Measurements from ENCODE around the gene LTB4R.

DNA sequence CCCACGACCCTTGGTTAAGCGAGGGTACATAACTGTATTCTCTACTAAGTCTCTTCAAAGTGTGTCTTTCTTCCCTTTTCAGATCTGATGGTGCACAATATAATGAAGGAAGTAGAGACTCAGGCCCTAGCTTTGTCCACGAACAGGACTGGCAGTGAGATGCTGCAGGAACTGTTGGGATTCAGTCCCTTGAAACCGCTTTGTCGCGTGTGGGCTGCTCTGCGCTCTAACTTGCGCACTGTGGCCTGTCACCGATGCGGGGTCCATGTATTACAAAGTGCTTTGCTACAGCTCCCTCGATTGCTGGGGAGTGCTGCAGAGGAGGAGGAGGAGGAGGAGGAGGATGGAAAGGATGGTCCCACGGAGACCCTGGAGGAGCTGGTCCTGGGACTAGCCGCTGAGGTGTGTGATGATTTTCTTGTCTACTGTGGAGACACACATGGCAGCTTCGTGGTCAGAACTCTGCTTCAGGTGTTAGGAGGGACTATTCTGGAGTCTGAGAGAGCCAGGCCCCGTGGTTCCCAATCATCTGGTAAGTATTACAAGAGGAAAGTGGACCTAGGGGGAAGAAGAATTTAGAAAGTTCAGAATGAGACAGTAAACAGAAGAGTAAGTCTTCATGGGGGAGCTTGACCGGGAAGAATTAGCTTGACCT, 10.8 kb upstream of the LTB4R start:
- TF ChIP-seq, protein P1, sequence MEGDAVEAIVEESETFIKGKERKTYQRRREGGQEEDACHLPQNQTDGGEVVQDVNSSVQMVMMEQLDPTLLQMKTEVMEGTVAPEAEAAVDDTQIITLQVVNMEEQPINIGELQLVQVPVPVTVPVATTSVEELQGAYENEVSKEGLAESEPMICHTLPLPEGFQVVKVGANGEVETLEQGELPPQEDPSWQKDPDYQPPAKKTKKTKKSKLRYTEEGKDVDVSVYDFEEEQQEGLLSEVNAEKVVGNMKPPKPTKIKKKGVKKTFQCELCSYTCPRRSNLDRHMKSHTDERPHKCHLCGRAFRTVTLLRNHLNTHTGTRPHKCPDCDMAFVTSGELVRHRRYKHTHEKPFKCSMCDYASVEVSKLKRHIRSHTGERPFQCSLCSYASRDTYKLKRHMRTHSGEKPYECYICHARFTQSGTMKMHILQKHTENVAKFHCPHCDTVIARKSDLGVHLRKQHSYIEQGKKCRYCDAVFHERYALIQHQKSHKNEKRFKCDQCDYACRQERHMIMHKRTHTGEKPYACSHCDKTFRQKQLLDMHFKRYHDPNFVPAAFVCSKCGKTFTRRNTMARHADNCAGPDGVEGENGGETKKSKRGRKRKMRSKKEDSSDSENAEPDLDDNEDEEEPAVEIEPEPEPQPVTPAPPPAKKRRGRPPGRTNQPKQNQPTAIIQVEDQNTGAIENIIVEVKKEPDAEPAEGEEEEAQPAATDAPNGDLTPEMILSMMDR (IDR thresholded peaks at IDR 0.05) = no peak
- TF ChIP-seq POLR2A (IDR thresholded peaks at IDR 0.05) (no peak), POLR2AphosphoS5 (IDR thresholded peaks at IDR 0.05) (no peak)

Data from prostate gland (tissue), 2 donors.